ENCODE measurements around the gene SHMT1. TPM values are rescaled to one million over a fixed set of nuclear protein-coding genes. Genes with fewer than 3 reads are reported as not detected.
"Not testable (repeated sequence)": the region's sequence is repeated elsewhere in the genome, so short reads cannot be mapped to it uniquely, and the experiment has no call there.

SHMT1 gene
- total RNA-seq, 8 experiments from 2014 or later = 1.6 to 22.1 (median 3.5) TPM

GRCh38 chr17:18371455-18371854 lies 8.1 kb upstream of the SHMT1 start:
- Histone ChIP-seq H3K4me1 (replicated peaks in 1 of 2) (no peaks in the 10 kb centered on the region), H3K4me3 (no peak overlapping the region), H3K27ac (no peak overlapping the region)
- 48 to 100% (median 82%) methylated on average over 1 to 6 of the region's 7 CpGs for WGBS, 10 experiments
- no peak for ATAC-seq (replicated peaks in 6 of 8)
- in situ Hi-C loops (cut with MboI; ENCODE audit: low pct_unique_long_range_greater_than_20kb in 2 of 9, low sequenced_read_pairs in 9 of 9, unreplicated experiment in 9 of 9) = no loop called here

GRCh38 chr17:18370761-18371160 lies 7.4 kb upstream of the SHMT1 start:
- in situ Hi-C loops (cut with MboI; ENCODE audit: low pct_unique_long_range_greater_than_20kb in 2 of 9, low sequenced_read_pairs in 9 of 9, unreplicated experiment in 9 of 9) = no loop called here
- H3K4me3 ChIP-seq = no peak overlapping the region
- H3K27ac ChIP-seq = no peak overlapping the region
- WGBS, 10 experiments = 20 to 82% (median 71%) methylated on average over 1 to 5 of the region's 5 CpGs; no CpG with 5 or more reads in 4 of the 10 experiments
- ATAC-seq (replicated peaks in 6 of 8) = no peak
- H3K4me1 ChIP-seq (replicated peaks in 1 of 2) = no peaks in the 10 kb centered on the region

- peak in 1 of 8 experiments; percentile 32 for ATAC-seq (replicated peaks in 6 of 8)
- 38 to 97% (median 84%) methylated on average over 2 to 7 of the region's 8 CpGs; no CpG with 5 or more reads in 6 of the 10 experiments for WGBS, 10 experiments
Measured at GRCh38 chr17:18368946-18369345, 5.6 kb upstream of the SHMT1 start.

GRCh38 chr17:18364166-18364565 lies 816 bp upstream of the SHMT1 start:
- in situ Hi-C loops (cut with MboI; ENCODE audit: low pct_unique_long_range_greater_than_20kb in 2 of 9, low sequenced_read_pairs in 9 of 9, unreplicated experiment in 9 of 9) = no loop called here
- 62 to 100% (median 79%) methylated on average over 2 to 5 of the region's 6 CpGs; no CpG with 5 or more reads in 4 of the 10 experiments for WGBS, 10 experiments

More at GRCh38 chr17:18368946-18369345, 5.6 kb upstream of the SHMT1 start:
- in situ Hi-C loops (cut with MboI; ENCODE audit: low pct_unique_long_range_greater_than_20kb in 2 of 9, low sequenced_read_pairs in 9 of 9, unreplicated experiment in 9 of 9) = no loop called here
- no peak overlapping the region for H3K27ac ChIP-seq
- no peak overlapping the region for H3K4me3 ChIP-seq
- no peaks in the 10 kb centered on the region for H3K4me1 ChIP-seq (replicated peaks in 1 of 2)

GRCh38 chr17:18362698-18363100 lies 651 bp downstream of the SHMT1 start:
- ATAC-seq (replicated peaks in 6 of 8) = peak in 1 of 8 experiments; percentile 1
- 0 to 50% (median 5%) methylated on average over 1 to 11 of the region's 14 CpGs; no CpG with 5 or more reads in 4 of the 10 experiments for WGBS, 10 experiments

More at GRCh38 chr17:18364166-18364565, 816 bp upstream of the SHMT1 start:
- no peak for ATAC-seq (replicated peaks in 6 of 8)
- no peak overlapping the region for H3K27ac ChIP-seq
- H3K4me1 ChIP-seq (replicated peaks in 1 of 2) = peaks cover 0 to 5% of the 10 kb centered on the region in 2 donors
- no peak overlapping the region for H3K4me3 ChIP-seq

GRCh38 chr17:18361837-18362697 lies 1.3 kb downstream of the SHMT1 start:
- Histone ChIP-seq H3K4me3 (peak overlapping the region; percentile 54 to 89 (median 63)), H3K27ac (no peak overlapping the region), H3K4me1 (replicated peaks in 1 of 2) (peaks cover 0 to 5% of the 10 kb centered on the region in 2 donors)
- ATAC-seq (replicated peaks in 6 of 8) = no peak
- WGBS, 10 experiments = 43 to 83% (median 64%) methylated on average over 1 to 10 of the region's 15 CpGs
- in situ Hi-C loops (cut with MboI; ENCODE audit: low pct_unique_long_range_greater_than_20kb in 2 of 9, low sequenced_read_pairs in 9 of 9, unreplicated experiment in 9 of 9) = no loop called here

More at GRCh38 chr17:18362698-18363100, 651 bp downstream of the SHMT1 start:
- Histone ChIP-seq H3K27ac (no peak overlapping the region), H3K4me3 (peak overlapping the region; percentile 54 to 89 (median 63)), H3K4me1 (replicated peaks in 1 of 2) (peaks cover 0 to 5% of the 10 kb centered on the region in 2 donors)
- in situ Hi-C loops (cut with MboI; ENCODE audit: low pct_unique_long_range_greater_than_20kb in 2 of 9, low sequenced_read_pairs in 9 of 9, unreplicated experiment in 9 of 9) = no loop called here

GRCh38 chr17:18360518-18360917 lies 2.8 kb downstream of the SHMT1 start:
- H3K4me1 ChIP-seq (replicated peaks in 1 of 2) = peaks cover 0 to 5% of the 10 kb centered on the region in 2 donors
- H3K27ac ChIP-seq = no peak overlapping the region
- in situ Hi-C loops (cut with MboI; ENCODE audit: low pct_unique_long_range_greater_than_20kb in 2 of 9, low sequenced_read_pairs in 9 of 9, unreplicated experiment in 9 of 9) = no loop called here
- no peak for ATAC-seq (replicated peaks in 6 of 8)
- 45 to 100% (median 82%) methylated on average over 1 to 8 of the region's 8 CpGs; no CpG with 5 or more reads in 1 of the 10 experiments for WGBS, 10 experiments
- H3K4me3 ChIP-seq = no peak overlapping the region

GRCh38 chr17:18356624-18357023 lies 6.7 kb downstream of the SHMT1 start:
- H3K4me1 ChIP-seq (replicated peaks in 1 of 2) = no peaks in the 10 kb centered on the region
- in situ Hi-C loops (cut with MboI; ENCODE audit: low pct_unique_long_range_greater_than_20kb in 2 of 9, low sequenced_read_pairs in 9 of 9, unreplicated experiment in 9 of 9) = no loop called here
- H3K27ac ChIP-seq = no peak overlapping the region
- 45 to 100% (median 82%) methylated on average over 2 to 8 of the region's 10 CpGs; no CpG with 5 or more reads in 3 of the 10 experiments for WGBS, 10 experiments
- ATAC-seq (replicated peaks in 6 of 8) = no peak
- H3K4me3 ChIP-seq = no peak overlapping the region

GRCh38 chr17:18353541-18353940 lies 9.8 kb downstream of the SHMT1 start:
- H3K4me1 ChIP-seq (replicated peaks in 1 of 2) = no peaks in the 10 kb centered on the region
- no peak for ATAC-seq (replicated peaks in 6 of 8)
- no peak overlapping the region for H3K4me3 ChIP-seq
- in situ Hi-C loops (cut with MboI; ENCODE audit: low pct_unique_long_range_greater_than_20kb in 2 of 9, low sequenced_read_pairs in 9 of 9, unreplicated experiment in 9 of 9) = no loop called here
- WGBS, 10 experiments = 8 to 100% (median 86%) methylated on average over 2 to 6 of the region's 6 CpGs; no CpG with 5 or more reads in 3 of the 10 experiments
- no peak overlapping the region for H3K27ac ChIP-seq

GRCh38 chr17:18344021-18344420 lies 19.3 kb downstream of the SHMT1 start:
- ATAC-seq (replicated peaks in 6 of 8) = no peak

GRCh38 chr17:18339933-18340332 lies 23.4 kb downstream of the SHMT1 start:
- 97 to 100% (median 100%) methylated on average over 1 to 10 of the region's 13 CpGs; no CpG with 5 or more reads in 5 of the 10 experiments for WGBS, 10 experiments
- in situ Hi-C loops (cut with MboI; ENCODE audit: low pct_unique_long_range_greater_than_20kb in 2 of 9, low sequenced_read_pairs in 9 of 9, unreplicated experiment in 9 of 9) = no loop called here

More at GRCh38 chr17:18344021-18344420, 19.3 kb downstream of the SHMT1 start:
- Histone ChIP-seq H3K4me3 (no peak overlapping the region), H3K27ac (no peak overlapping the region), H3K4me1 (replicated peaks in 1 of 2) (no peaks in the 10 kb centered on the region)
- 93 to 100% (median 97%) methylated on average over 2 to 5 of the region's 5 CpGs; no CpG with 5 or more reads in 3 of the 10 experiments for WGBS, 10 experiments
- in situ Hi-C loops (cut with MboI; ENCODE audit: low pct_unique_long_range_greater_than_20kb in 2 of 9, low sequenced_read_pairs in 9 of 9, unreplicated experiment in 9 of 9) = no loop called here

GRCh38 chr17:18338158-18338557 lies 25.2 kb downstream of the SHMT1 start:
- ATAC-seq (replicated peaks in 6 of 8); in situ Hi-C loops (cut with MboI; ENCODE audit: low pct_unique_long_range_greater_than_20kb in 2 of 9, low sequenced_read_pairs in 9 of 9, unreplicated experiment in 9 of 9); H3K4me3 ChIP-seq; H3K4me1 ChIP-seq (replicated peaks in 1 of 2); H3K27ac ChIP-seq: not testable (repeated sequence)
- no CpG with 5 or more reads among the region's 25 CpGs for WGBS, 10 experiments

More at GRCh38 chr17:18339933-18340332, 23.4 kb downstream of the SHMT1 start:
- no peak overlapping the region for H3K27ac ChIP-seq
- no peaks in the 10 kb centered on the region for H3K4me1 ChIP-seq (replicated peaks in 1 of 2)
- no peak overlapping the region for H3K4me3 ChIP-seq
- ATAC-seq (replicated peaks in 6 of 8) = no peak

GRCh38 chr17:18332909-18333489 lies 30.4 kb downstream of the SHMT1 start:
- ATAC-seq (replicated peaks in 6 of 8) = no peak
- H3K4me3 ChIP-seq = no peak overlapping the region
- H3K4me1 ChIP-seq (replicated peaks in 1 of 2) = no peaks in the 10 kb centered on the region
- in situ Hi-C loops (cut with MboI; ENCODE audit: low pct_unique_long_range_greater_than_20kb in 2 of 9, low sequenced_read_pairs in 9 of 9, unreplicated experiment in 9 of 9) = no loop called here
- 73 to 100% (median 100%) methylated on average over 1 to 3 of the region's 4 CpGs; no CpG with 5 or more reads in 1 of the 10 experiments for WGBS, 10 experiments
- no peak overlapping the region for H3K27ac ChIP-seq

All from motor neuron (in vitro differentiated cells).